HepG2 (cell line): ENCODE measurements around the gene SP5. TPM values are rescaled to one million over a fixed set of nuclear protein-coding genes. Genes with fewer than 3 reads are reported as not detected.

ENCODE experiments used
- ASH2L ChIP-seq: fragments of 300-600, 200-600 bp; sonication (generic); IDR thresholded peaks from 2 replicates; pipeline ENCODE4 v1.7.0; 2017; ENCODE audit warnings: low read depth, mild to moderate bottlenecking, moderate library complexity, mixed read lengths, low read length; ENCODE audit not compliant: insufficient read length
- ATM ChIP-seq: fragments of 450-650 bp; IDR thresholded peaks from 2 replicates; pipeline ENCODE4 v1.7.1; 2017; ENCODE audit warnings: mild to moderate bottlenecking, borderline replicate concordance
- DMTF1 ChIP-seq: sonication (generic); formaldehyde crosslinking; IDR thresholded peaks from 2 replicates; pipeline ENCODE4 v1.4.0; 2020; ENCODE audit warnings: mild to moderate bottlenecking, missing genetic modification reagents
- HCFC1 ChIP-seq: fragments of 150-350 bp; IDR thresholded peaks from 2 replicates; pipeline ENCODE4 v1.6.1; 2014; ENCODE audit warnings: low read depth, low read length
- HNF1B ChIP-seq: sonication (generic); formaldehyde crosslinking; IDR thresholded peaks from 2 replicates; pipeline ENCODE4 v1.5.1; 2020; ENCODE audit warnings: mild to moderate bottlenecking, moderate library complexity, missing genetic modification reagents
- KLF9 ChIP-seq: IDR thresholded peaks from 2 replicates; pipeline ENCODE4 v1.6.1; 2016; ENCODE audit warnings: low read depth
- MED1 ChIP-seq: sonication (generic); formaldehyde crosslinking; IDR thresholded peaks from 2 replicates; pipeline ENCODE4 v1.4.0; 2020; ENCODE audit warnings: missing genetic modification reagents
- NR2F6 ChIP-seq, 2 experiments: IDR thresholded peaks; 2 replicates each; pipeline ENCODE4 v1.6.1; 2016; ENCODE audit warnings: antibody characterized with exemption in 1 of 2, mild to moderate bottlenecking in 1 of 2
- NRL ChIP-seq: sonication (generic); formaldehyde crosslinking; IDR thresholded peaks from 2 replicates; pipeline ENCODE4 v1.5.0; 2020; ENCODE audit warnings: missing genetic modification reagents, mild to moderate bottlenecking, moderate library complexity, borderline replicate concordance
- PRPF4 ChIP-seq: fragments of 200-400 bp; formaldehyde crosslinking; IDR thresholded peaks from 2 replicates; pipeline ENCODE4 v1.6.1; 2016; ENCODE audit warnings: low read length, low read depth; ENCODE audit not compliant: poor library complexity, severe bottlenecking
- RARA ChIP-seq: IDR thresholded peaks from 2 replicates; pipeline ENCODE4 v1.6.1; 2016; ENCODE audit warnings: missing genetic modification reagents, missing compliant biosample characterization
- SIN3B ChIP-seq: fragments of 150-350 bp; IDR thresholded peaks from 2 replicates; pipeline ENCODE4 v1.6.1; 2014; ENCODE audit warnings: low read length
- SMARCC2 ChIP-seq: fragments of 450-650 bp; IDR thresholded peaks from 2 replicates; pipeline ENCODE4 v1.6.1; 2017; ENCODE audit warnings: antibody characterized with exemption, mild to moderate bottlenecking
- SP5 ChIP-seq: IDR thresholded peaks from 2 replicates; pipeline ENCODE4 v1.6.1; 2016; ENCODE audit warnings: low read depth, borderline replicate concordance
- ZBTB46 ChIP-seq: sonication (generic); formaldehyde crosslinking; IDR thresholded peaks from 2 replicates; pipeline ENCODE4 v1.4.0; 2020; ENCODE audit warnings: mild to moderate bottlenecking, missing genetic modification reagents, borderline replicate concordance
- ZBTB49 ChIP-seq: sonication (generic); formaldehyde crosslinking; IDR thresholded peaks from 2 replicates; pipeline ENCODE4 v1.4.0; 2020; ENCODE audit warnings: missing genetic modification reagents, borderline replicate concordance
- ZFP36 ChIP-seq: fragments of 150-350 bp; IDR thresholded peaks from 2 replicates; pipeline ENCODE4 v1.6.1; 2018; ENCODE audit warnings: borderline replicate concordance, low read length, low read depth; ENCODE audit not compliant: partially characterized antibody
- ZNF354B ChIP-seq: sonication (generic); formaldehyde crosslinking; IDR thresholded peaks from 2 replicates; pipeline ENCODE4 v1.8.0; 2022; ENCODE audit warnings: mild to moderate bottlenecking, missing genetic modification reagents
- ZNF501 ChIP-seq: sonication (generic); formaldehyde crosslinking; IDR thresholded peaks from 2 replicates; pipeline ENCODE4 v1.5.1; 2020; ENCODE audit warnings: mild to moderate bottlenecking, moderate library complexity, missing genetic modification reagents
- ZNF549 ChIP-seq: sonication (generic); formaldehyde crosslinking; IDR thresholded peaks from 2 replicates; pipeline ENCODE4 v1.5.0; 2020; ENCODE audit warnings: missing genetic modification reagents
- ZNF598 ChIP-seq: sonication (generic); formaldehyde crosslinking; IDR thresholded peaks from 2 replicates; pipeline ENCODE4 v1.5.1; 2020; ENCODE audit warnings: mild to moderate bottlenecking, missing genetic modification reagents, borderline replicate concordance
- ZNF709 ChIP-seq: sonication (generic); formaldehyde crosslinking; IDR thresholded peaks from 2 replicates; pipeline ENCODE4 v1.5.0; 2020; ENCODE audit warnings: mild to moderate bottlenecking, missing genetic modification reagents
- polyA plus RNA-seq, 8 experiments: library from polyadenylated mRNA; depleted of rRNA in 3 of 8; stranded (reverse) in 7 of 8; unstranded in 1 of 8; fragments of >200 nt; fragmentation: Illumina TruSeq in 4 of 8; extraction: Trizol in 4 of 8; gene quantifications; 2 replicates each; pipeline versions ENCODE4 v1.2.1 to v1.2.3, GENCODE V29; 2011 to 2016; ENCODE audit warnings: low read depth in 4 of 8, missing spikeins in 1 of 8, mixed read lengths in 1 of 8; ENCODE audit not compliant: insufficient read depth in 1 of 8
- total RNA-seq, 5 experiments: library from RNA; depleted of rRNA; stranded (reverse); fragments of >200 nt; fragmentation: Illumina TruSeq; extraction: Trizol; gene quantifications; 2 replicates each; pipeline ENCODE4 v1.2.3, GENCODE V29; 2016; ENCODE audit warnings: low read depth in 1 of 5

The SP5 gene
- total and polyA plus RNA-seq, 2 of the 13 experiments (the other 11 are each of a cell fraction or from before 2014, with no cell fraction given) = 50.8 to 119 TPM

- TF ChIP-seq ZBTB49 (CRISPR knock-in tag) = no peak
- no peak for TF ChIP-seq SP5 (CRISPR knock-in tag)
- TF ChIP-seq HNF1B (CRISPR knock-in tag) = 0 out of 2 replicates have a peak, but pooled peaks have one; percentile 17
- TF ChIP-seq ZNF598 = no peak
- TF ChIP-seq ZBTB46 = no peak
- TF ChIP-seq ZNF709 (CRISPR knock-in tag) = 0 out of 2 replicates have a peak, but pooled peaks have one; percentile 3
- TF ChIP-seq SIN3B = no peak
- TF ChIP-seq ATM = no peak
- TF ChIP-seq MED1 (CRISPR knock-in tag) = no peak
- no peak for TF ChIP-seq KLF9
- TF ChIP-seq NRL (CRISPR knock-in tag) = no peak; the same call in none of the 2 replicates
- no peak for TF ChIP-seq PRPF4
- no peak for TF ChIP-seq SMARCC2
- TF ChIP-seq NR2F6 (IDR thresholded peaks at IDR 0.05) = no peak
- no peak for TF ChIP-seq NR2F6 (CRISPR knock-in tag; IDR thresholded peaks at IDR 0.05)
- no peak for TF ChIP-seq ZFP36
- TF ChIP-seq DMTF1 (CRISPR knock-in tag) = no peak
- no peak for TF ChIP-seq ZNF549 (CRISPR knock-in tag)
- TF ChIP-seq ZNF501 (CRISPR knock-in tag) = no peak
- no peak for TF ChIP-seq ASH2L
- TF ChIP-seq RARA (CRISPR knock-in tag) = no peak
- TF ChIP-seq HCFC1 = no peak
- TF ChIP-seq ZNF354B (CRISPR knock-in tag) = no peak; the same call in 1 of the 2 replicates
Measured at GRCh38 chr2:170713543-170714380, 1.4 kb upstream of the SP5 start (continued).
